WTC11 (cell line): ENCODE results near the gene ZNF629. TPM values are rescaled to one million over a fixed set of nuclear protein-coding genes. Genes with fewer than 3 reads are reported as not detected.

Source experiments
- ATAC-seq: fragments of 200-7000 bp; cut with Tn5 transposase; 2 replicates; pipeline ENCODE4 v1.10.0; 2021; ENCODE audit warnings: mild to moderate bottlenecking, moderate library complexity
- CTCF ChIA-PET: fragments of 300-600 bp; sonication (Branson Sonifier 250); formaldehyde crosslinking; loops from one replicate; lab custom pipeline; 2021; ENCODE audit warnings: antibody characterized with exemption; lab: Charles Lee
- POLR2A ChIA-PET: fragments of 350-600 bp; sonication (Branson Sonifier 250); formaldehyde crosslinking; loops from one replicate; lab custom pipeline; 2021; ENCODE audit warnings: antibody characterized with exemption; lab: Charles Lee
- DNase-seq: peaks from one replicate; pipeline ENCODE4 v3.0.0; 2021; ENCODE audit warnings: low spot score
- H3K27ac Mint-ChIP-seq: 2 replicates; pipeline ENCODE4 v1.8.0; 2021; ENCODE audit warnings: mixed read lengths
- H3K27me3 Mint-ChIP-seq: 2 replicates; pipeline ENCODE4 v1.8.0; 2021; ENCODE audit warnings: low read depth, mild to moderate bottlenecking, moderate library complexity, mixed read lengths
- H3K36me3 Mint-ChIP-seq: 2 replicates; pipeline ENCODE4 v1.8.0; 2021; ENCODE audit warnings: mixed read lengths
- H3K4me1 Mint-ChIP-seq: 2 replicates; pipeline ENCODE4 v1.8.0; 2022; ENCODE audit warnings: mixed read lengths
- H3K4me3 Mint-ChIP-seq: 2 replicates; pipeline ENCODE4 v1.8.0; 2021; ENCODE audit warnings: mild to moderate bottlenecking, moderate library complexity, mixed read lengths
- H3K9me3 Mint-ChIP-seq: 2 replicates; pipeline ENCODE4 v1.8.0; 2021; ENCODE audit warnings: mixed read lengths
- ATF3 ChIP-seq: sonication (generic); formaldehyde crosslinking; conservative IDR thresholded peaks from 2 replicates; pipeline ENCODE4 v1.8.1; 2022; ENCODE audit warnings: mild to moderate bottlenecking, missing genetic modification reagents
- ATF6 ChIP-seq: sonication (generic); formaldehyde crosslinking; IDR thresholded peaks from 2 replicates; pipeline ENCODE4 v1.8.1; 2023; ENCODE audit warnings: mild to moderate bottlenecking, missing genetic modification reagents
- EMX1 ChIP-seq: fragments of 250-450 bp; sonication (Bioruptor Pico); IDR thresholded peaks from 2 replicates; pipeline ENCODE4 v1.8.0; 2021; ENCODE audit warnings: mild to moderate bottlenecking
- FOXJ3 ChIP-seq: sonication (generic); formaldehyde crosslinking; IDR thresholded peaks from 2 replicates; pipeline ENCODE4 v1.9.0; 2021; ENCODE audit warnings: missing genetic modification reagents, mild to moderate bottlenecking, borderline replicate concordance
- FOXK1 ChIP-seq: sonication (generic); formaldehyde crosslinking; IDR thresholded peaks from 2 replicates; pipeline ENCODE4 v1.8.0; 2022; ENCODE audit warnings: mild to moderate bottlenecking, moderate library complexity, missing genetic modification reagents
- FOXP1 ChIP-seq: sonication (generic); formaldehyde crosslinking; IDR thresholded peaks from 2 replicates; pipeline ENCODE4 v1.8.0; 2022; ENCODE audit warnings: missing genetic modification reagents, mild to moderate bottlenecking, moderate library complexity, borderline replicate concordance
- HMGA2 ChIP-seq: fragments of 250-450 bp; sonication (Bioruptor Pico); IDR thresholded peaks from 2 replicates; pipeline ENCODE4 v1.4.0; 2021; ENCODE audit warnings: mild to moderate bottlenecking, moderate library complexity
- IRF2 ChIP-seq: sonication (generic); formaldehyde crosslinking; IDR thresholded peaks from 2 replicates; pipeline ENCODE4 v1.8.0; 2022; ENCODE audit warnings: low read depth, missing genetic modification reagents, borderline replicate concordance
- NFATC4 ChIP-seq: fragments of 250-450 bp; sonication (Bioruptor Pico); IDR thresholded peaks from 2 replicates; pipeline ENCODE4 v1.9.0; 2021; ENCODE audit warnings: mild to moderate bottlenecking
- NR2C2 ChIP-seq: sonication (generic); formaldehyde crosslinking; IDR thresholded peaks from 2 replicates; pipeline ENCODE4 v1.8.0; 2022; ENCODE audit warnings: mild to moderate bottlenecking, missing genetic modification reagents
- PRRX2 ChIP-seq: fragments of 250-450 bp; sonication (Bioruptor Pico); IDR thresholded peaks from 2 replicates; pipeline ENCODE4 v1.8.0; 2021; ENCODE audit warnings: mild to moderate bottlenecking
- SOX15 ChIP-seq: fragments of 250-450 bp; sonication (Bioruptor Pico); IDR thresholded peaks from 2 replicates; pipeline ENCODE4 v1.9.0; 2021; ENCODE audit warnings: mild to moderate bottlenecking
- ZNF138 ChIP-seq: sonication (generic); formaldehyde crosslinking; conservative IDR thresholded peaks from 2 replicates; pipeline ENCODE4 v1.8.1; 2022; ENCODE audit warnings: mild to moderate bottlenecking, moderate library complexity, missing genetic modification reagents
- ZNF423 ChIP-seq: fragments of 250-450 bp; sonication (Bioruptor Pico); IDR thresholded peaks from 2 replicates; pipeline ENCODE4 v2.1.2; 2022; ENCODE audit warnings: mild to moderate bottlenecking, moderate library complexity
- ZSCAN18 ChIP-seq: fragments of 250-450 bp; sonication (Bioruptor Pico); IDR thresholded peaks from 2 replicates; pipeline ENCODE4 v2.1.2; 2022; ENCODE audit warnings: mild to moderate bottlenecking, moderate library complexity
- total RNA-seq: library from RNA; stranded (reverse); gene quantifications from 3 replicates; pipeline ENCODE4 v1.2.3, GENCODE V29; 2021
- TF ChIP-seq, protein P1 (sequence below): sonication (generic); formaldehyde crosslinking; IDR thresholded peaks from 2 replicates; pipeline ENCODE4 v1.8.1; 2022; ENCODE audit warnings: mild to moderate bottlenecking, missing genetic modification reagents, moderate library complexity, borderline replicate concordance
- TF ChIP-seq, protein P2 (sequence below): sonication (generic); formaldehyde crosslinking; IDR thresholded peaks from 2 replicates; pipeline ENCODE4 v1.8.0; 2023; ENCODE audit warnings: mild to moderate bottlenecking, missing genetic modification reagents
- TF ChIP-seq, protein P3 (sequence below): sonication (generic); formaldehyde crosslinking; IDR thresholded peaks from 2 replicates; pipeline ENCODE4 v1.8.1; 2022; ENCODE audit warnings: mild to moderate bottlenecking, moderate library complexity, missing genetic modification reagents
- TF ChIP-seq, protein P4 (sequence below): fragments of 250-450 bp; sonication (Bioruptor Pico); IDR thresholded peaks from 2 replicates; pipeline ENCODE4 v1.9.0; 2021; ENCODE audit warnings: moderate library complexity, mild to moderate bottlenecking, inconsistent platforms, borderline replicate concordance
- TF ChIP-seq, protein P5 (sequence below): sonication (generic); formaldehyde crosslinking; IDR thresholded peaks from 2 replicates; pipeline ENCODE4 v1.8.1; 2023; ENCODE audit warnings: mild to moderate bottlenecking, missing genetic modification reagents

ZNF629 gene
- total RNA-seq, 1 experiment from 2014 or later = 20.0 TPM

DNA sequence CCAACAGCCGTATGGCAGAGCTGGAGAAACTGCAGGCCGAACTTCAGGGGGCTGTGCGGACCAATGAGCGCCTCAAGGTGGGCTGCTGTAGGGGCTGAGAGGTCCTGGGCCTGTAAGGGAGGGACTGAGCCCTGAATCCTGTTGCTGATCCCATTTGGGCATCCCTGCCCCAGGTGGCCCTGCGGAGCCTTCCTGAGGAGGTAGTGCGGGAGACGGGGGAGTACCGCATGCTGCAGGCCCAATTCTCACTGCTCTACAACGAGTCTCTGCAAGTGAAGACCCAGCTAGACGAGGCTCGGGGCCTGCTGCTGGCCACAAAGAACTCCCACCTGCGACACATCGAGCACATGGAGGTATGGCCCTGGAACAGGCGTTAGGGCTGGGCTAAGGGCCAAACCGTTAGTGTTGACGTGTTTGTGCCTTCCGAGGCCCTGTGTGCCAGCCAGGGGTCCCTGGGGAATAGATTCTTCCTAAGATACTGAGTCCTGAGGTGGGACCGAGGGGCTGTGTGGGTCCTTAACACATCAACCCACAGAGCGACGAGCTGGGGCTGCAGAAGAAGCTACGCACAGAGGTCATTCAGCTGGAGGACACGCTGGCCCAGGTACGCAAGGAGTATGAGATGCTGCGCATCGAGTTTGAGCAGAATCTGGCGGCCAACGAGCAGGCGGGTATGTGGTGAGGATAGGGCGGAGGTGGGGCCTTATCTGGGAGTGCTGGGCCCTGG is 20.6 kb downstream of the ZNF629 start:
- H3K36me3 Mint-ChIP-seq = peaks cover 77% of the 10 kb centered on the region
- CTCF ChIA-PET = no interaction called here

GRCh38 chr16:30764816-30765465 is 22.1 kb downstream of the ZNF629 start:
- DNase-seq = no peak
- ChIA-PET CTCF (no interaction called here), POLR2A (no interaction called here)
- H3K9me3 Mint-ChIP-seq = no peaks in the 10 kb centered on the region
- H3K36me3 Mint-ChIP-seq = peaks cover 69% of the 10 kb centered on the region
- no peak for ATAC-seq
- no peak overlapping the region for H3K27ac Mint-ChIP-seq
- no peak overlapping the region for H3K4me3 Mint-ChIP-seq
- peaks cover 21% of the 10 kb centered on the region for H3K4me1 Mint-ChIP-seq
- no peaks in the 10 kb centered on the region for H3K27me3 Mint-ChIP-seq
- no peak for TF ChIP-seq SOX15 (CRISPR knock-in tag)
- TF ChIP-seq ZSCAN18 (CRISPR knock-in tag) = no peak
- TF ChIP-seq ZNF138 (CRISPR knock-in tag) = no peak
- no peak for TF ChIP-seq ZNF423 (CRISPR knock-in tag)
- TF ChIP-seq PRRX2 (CRISPR knock-in tag) = no peak
- TF ChIP-seq, protein P1, sequence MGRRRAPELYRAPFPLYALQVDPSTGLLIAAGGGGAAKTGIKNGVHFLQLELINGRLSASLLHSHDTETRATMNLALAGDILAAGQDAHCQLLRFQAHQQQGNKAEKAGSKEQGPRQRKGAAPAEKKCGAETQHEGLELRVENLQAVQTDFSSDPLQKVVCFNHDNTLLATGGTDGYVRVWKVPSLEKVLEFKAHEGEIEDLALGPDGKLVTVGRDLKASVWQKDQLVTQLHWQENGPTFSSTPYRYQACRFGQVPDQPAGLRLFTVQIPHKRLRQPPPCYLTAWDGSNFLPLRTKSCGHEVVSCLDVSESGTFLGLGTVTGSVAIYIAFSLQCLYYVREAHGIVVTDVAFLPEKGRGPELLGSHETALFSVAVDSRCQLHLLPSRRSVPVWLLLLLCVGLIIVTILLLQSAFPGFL (CRISPR knock-in tag) = no peak
- no peak for TF ChIP-seq FOXJ3 (CRISPR knock-in tag)
- TF ChIP-seq FOXK1 (CRISPR knock-in tag) = no peak
- TF ChIP-seq ATF3 = no peak
- no peak for TF ChIP-seq HMGA2 (CRISPR knock-in tag)
- TF ChIP-seq IRF2 (CRISPR knock-in tag) = no peak
- TF ChIP-seq, protein P2, sequence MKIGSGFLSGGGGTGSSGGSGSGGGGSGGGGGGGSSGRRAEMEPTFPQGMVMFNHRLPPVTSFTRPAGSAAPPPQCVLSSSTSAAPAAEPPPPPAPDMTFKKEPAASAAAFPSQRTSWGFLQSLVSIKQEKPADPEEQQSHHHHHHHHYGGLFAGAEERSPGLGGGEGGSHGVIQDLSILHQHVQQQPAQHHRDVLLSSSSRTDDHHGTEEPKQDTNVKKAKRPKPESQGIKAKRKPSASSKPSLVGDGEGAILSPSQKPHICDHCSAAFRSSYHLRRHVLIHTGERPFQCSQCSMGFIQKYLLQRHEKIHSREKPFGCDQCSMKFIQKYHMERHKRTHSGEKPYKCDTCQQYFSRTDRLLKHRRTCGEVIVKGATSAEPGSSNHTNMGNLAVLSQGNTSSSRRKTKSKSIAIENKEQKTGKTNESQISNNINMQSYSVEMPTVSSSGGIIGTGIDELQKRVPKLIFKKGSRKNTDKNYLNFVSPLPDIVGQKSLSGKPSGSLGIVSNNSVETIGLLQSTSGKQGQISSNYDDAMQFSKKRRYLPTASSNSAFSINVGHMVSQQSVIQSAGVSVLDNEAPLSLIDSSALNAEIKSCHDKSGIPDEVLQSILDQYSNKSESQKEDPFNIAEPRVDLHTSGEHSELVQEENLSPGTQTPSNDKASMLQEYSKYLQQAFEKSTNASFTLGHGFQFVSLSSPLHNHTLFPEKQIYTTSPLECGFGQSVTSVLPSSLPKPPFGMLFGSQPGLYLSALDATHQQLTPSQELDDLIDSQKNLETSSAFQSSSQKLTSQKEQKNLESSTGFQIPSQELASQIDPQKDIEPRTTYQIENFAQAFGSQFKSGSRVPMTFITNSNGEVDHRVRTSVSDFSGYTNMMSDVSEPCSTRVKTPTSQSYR (CRISPR knock-in tag) = no peak

More for the DNA sequence above, 20.6 kb downstream of the ZNF629 start:
- POLR2A ChIA-PET = interaction anchor here (0.7 kb wide), 1 partner anchor 114 kb away, joined by 3 read pairs; no protein-coding TSS in a partner anchor
- Mint-ChIP-seq H3K9me3 (no peaks in the 10 kb centered on the region), H3K4me3 (no peak overlapping the region), H3K4me1 (peaks cover 12% of the 10 kb centered on the region), H3K27me3 (no peaks in the 10 kb centered on the region), H3K27ac (no peak overlapping the region)
- TF ChIP-seq EMX1 (CRISPR knock-in tag) (no peak), FOXP1 (CRISPR knock-in tag) (no peak), NR2C2 (CRISPR knock-in tag) (no peak), ATF6 (CRISPR knock-in tag) (no peak), ATF3 (no peak), NFATC4 (CRISPR knock-in tag) (no peak)
- TF ChIP-seq, protein P3, sequence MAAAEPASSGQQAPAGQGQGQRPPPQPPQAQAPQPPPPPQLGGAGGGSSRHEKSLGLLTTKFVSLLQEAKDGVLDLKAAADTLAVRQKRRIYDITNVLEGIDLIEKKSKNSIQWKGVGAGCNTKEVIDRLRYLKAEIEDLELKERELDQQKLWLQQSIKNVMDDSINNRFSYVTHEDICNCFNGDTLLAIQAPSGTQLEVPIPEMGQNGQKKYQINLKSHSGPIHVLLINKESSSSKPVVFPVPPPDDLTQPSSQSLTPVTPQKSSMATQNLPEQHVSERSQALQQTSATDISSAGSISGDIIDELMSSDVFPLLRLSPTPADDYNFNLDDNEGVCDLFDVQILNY (CRISPR knock-in tag) = no peak
- TF ChIP-seq, protein P4, sequence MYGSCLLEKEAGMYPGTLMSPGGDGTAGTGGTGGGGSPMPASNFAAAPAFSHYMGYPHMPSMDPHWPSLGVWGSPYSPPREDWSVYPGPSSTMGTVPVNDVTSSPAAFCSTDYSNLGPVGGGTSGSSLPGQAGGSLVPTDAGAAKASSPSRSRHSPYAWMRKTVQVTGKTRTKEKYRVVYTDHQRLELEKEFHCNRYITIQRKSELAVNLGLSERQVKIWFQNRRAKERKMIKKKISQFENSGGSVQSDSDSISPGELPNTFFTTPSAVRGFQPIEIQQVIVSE (CRISPR knock-in tag) = no peak
- TF ChIP-seq, protein P5, sequence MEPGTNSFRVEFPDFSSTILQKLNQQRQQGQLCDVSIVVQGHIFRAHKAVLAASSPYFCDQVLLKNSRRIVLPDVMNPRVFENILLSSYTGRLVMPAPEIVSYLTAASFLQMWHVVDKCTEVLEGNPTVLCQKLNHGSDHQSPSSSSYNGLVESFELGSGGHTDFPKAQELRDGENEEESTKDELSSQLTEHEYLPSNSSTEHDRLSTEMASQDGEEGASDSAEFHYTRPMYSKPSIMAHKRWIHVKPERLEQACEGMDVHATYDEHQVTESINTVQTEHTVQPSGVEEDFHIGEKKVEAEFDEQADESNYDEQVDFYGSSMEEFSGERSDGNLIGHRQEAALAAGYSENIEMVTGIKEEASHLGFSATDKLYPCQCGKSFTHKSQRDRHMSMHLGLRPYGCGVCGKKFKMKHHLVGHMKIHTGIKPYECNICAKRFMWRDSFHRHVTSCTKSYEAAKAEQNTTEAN (CRISPR knock-in tag) = no peak
- no peak for ATAC-seq
- no peak for DNase-seq
